ENCODE measurements around the gene CELF4.

CELF4 gene

GRCh38 chr18:37438417-37439180, 127.0 kb downstream of the CELF4 start:
- no peak for DNase-seq (ENCODE audit: low read depth)

DNA sequence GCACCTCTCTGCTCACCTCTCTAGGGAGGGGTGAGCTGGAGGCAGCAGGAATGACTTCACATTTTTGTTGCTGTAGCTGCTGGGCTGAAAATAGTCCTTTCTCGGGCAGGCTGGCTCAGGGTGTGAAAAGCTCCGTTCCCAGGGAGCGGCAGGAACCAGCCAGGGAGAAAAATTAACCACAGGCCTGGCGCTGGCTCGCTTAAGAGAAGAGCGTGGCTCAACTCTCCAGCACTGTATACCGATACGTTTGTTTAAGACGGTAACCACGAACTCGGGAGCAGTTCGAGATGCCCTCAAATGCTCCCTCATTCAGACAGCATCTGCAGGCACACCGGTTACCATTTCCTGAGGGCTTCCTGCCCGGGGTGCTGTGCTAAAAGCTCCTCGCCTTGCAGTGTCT, 129.6 kb downstream of the CELF4 start:
- DNase-seq (ENCODE audit: low read depth), result no peak

GRCh38 chr18:37435150-37435867, 130.3 kb downstream of the CELF4 start:
- DNase-seq (ENCODE audit: low read depth), result no peak

DNA sequence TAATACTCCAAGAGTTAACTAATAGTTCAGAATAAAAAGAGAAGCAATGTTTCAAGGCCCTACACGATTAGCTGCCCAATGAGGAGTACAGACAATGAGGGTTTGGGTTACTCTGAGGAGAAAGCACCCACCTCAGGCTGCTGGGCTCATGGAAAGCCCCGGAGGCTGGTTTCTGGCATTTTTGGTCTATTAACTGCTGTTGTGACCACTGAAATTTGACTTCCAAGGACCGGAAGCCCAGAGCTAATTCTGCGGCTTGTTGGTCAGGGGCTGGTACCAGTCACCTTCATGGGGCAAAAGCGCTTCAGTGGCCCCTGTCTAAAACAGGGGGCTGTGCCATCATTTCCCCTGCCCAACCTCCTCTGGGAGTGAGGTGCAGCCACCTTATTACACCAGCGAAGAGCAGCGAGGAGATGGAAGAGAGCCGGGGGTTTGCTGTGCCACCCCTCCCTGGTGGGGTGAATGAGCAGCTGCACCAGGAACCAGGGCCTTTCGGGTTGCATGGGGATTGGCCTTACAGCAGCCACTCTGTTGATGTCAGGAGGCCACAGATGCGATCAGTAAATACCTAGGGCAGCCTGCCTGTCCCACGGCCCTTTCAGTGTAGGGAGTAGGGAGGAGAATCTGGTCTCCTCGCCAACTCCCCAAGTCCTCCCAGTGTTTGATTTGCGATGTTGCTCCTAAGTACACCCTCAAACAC, 131.3 kb downstream of the CELF4 start:
- DNase-seq (ENCODE audit: low read depth), result no peak

- DNase-seq (ENCODE audit: low read depth), result no peak
These were observed 133.0 kb downstream of the CELF4 start for GRCh38 chr18:37432436-37433195.

- no peak for DNase-seq (ENCODE audit: low read depth)
These were observed 135.1 kb downstream of the CELF4 start for GRCh38 chr18:37430357-37431076.

DNA sequence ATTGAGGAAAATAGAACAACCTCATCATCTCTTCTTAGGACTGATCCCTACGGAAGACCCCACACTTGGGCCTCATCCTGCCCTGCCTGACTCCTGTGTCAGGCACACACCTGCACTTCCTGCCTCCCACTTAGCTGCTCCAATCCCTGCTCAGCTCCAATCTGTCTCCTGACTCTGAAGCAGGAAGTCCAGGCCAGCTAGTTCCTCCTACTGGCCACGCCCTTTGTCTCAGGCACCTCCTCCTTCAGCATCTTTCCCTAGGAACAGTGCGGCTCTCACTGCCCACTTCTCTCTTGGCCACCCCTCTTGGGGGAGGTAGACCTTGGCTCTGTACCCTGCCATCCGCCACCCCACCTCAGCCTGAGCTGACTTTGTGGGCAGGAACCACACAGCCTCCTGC, 135.8 kb downstream of the CELF4 start:
- no peak for DNase-seq (ENCODE audit: low read depth)

- DNase-seq (ENCODE audit: low read depth), result no peak
These were observed 137.2 kb downstream of the CELF4 start for GRCh38 chr18:37428288-37428974.

DNA sequence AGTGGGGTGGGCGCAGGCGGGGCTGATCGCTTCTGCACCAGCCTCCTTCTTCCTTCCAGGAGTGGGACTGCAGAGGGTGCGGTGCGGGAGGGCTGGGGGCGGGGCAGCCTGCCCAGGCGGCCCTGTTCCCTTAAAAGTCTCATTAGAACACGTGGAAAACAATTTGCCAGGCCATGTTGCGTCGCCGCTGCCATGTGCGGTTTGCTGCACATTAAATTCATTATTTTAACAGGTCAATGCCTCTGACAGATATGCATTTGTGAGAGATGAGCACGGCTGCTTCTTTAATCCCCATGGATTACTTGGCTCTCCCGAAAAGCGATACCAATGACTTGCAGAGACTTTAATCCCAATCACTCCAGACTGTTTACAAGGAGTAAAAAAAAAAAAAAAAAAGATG, 139.0 kb downstream of the CELF4 start:
- DNase-seq (ENCODE audit: low read depth), result no peak

DNA sequence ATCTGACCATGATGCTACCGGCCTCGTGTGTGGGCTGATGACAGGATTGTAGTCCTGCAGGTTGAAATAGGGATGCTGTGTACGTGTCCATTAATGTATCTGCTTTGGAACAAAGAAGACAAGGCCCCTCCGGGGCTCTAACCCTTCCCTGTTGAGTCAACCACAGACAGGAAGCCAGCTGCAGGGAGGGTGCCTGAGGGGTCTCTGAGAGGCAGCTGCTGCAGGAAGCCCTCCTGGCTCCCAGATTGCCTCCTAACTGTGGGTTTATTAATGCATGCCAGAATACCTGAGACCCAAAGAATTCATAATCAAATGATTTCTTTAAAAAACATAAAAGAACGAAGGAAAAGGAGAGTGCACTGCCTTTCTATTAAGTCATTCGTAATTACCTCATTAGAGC, 140.4 kb downstream of the CELF4 start:
- DNase-seq (ENCODE audit: low read depth), result no peak

DNA sequence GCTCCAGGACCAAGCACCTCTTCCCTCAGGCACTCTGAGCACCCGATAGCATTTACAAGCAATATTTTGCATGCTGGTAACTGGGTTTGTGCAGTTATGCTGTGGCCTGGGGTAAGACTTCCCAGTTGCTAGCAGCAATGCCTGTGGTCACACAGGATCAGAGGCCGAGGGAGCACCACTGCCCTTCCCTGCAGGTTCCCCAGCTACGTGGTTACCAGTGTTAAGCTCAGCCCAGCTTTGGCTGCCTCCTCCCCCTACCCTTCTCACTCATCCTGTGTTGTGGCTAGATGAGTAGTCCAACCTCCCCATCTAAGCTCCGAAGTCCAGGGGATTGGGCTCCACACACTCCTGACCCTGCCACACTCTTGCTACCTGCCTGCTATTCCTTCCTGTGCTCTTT, 141.1 kb downstream of the CELF4 start:
- DNase-seq (ENCODE audit: low read depth), result no peak

DNA sequence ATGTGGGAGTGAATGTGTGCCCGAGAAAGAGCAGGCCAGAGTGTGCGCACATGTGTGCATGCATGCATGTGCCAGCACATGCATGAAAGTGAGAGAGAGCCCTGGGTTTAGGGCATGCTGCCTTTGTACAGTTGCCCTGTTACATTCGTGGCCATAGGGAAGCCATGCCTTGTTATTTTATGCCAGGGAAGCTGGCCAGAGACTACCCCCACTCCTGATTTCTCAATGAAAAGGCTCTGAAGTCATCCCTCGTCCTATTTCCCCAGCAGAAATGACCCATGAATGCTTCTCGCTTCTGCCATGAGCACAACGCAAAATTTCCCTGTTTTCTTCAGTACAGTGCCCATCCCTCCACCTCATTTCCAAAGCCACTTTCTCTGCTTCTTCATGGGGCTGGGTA, 143.0 kb downstream of the CELF4 start:
- DNase-seq (ENCODE audit: low read depth), result no peak

GRCh38 chr18:37422116-37422515, 143.5 kb downstream of the CELF4 start:
- no peak for DNase-seq (ENCODE audit: low read depth)

DNA sequence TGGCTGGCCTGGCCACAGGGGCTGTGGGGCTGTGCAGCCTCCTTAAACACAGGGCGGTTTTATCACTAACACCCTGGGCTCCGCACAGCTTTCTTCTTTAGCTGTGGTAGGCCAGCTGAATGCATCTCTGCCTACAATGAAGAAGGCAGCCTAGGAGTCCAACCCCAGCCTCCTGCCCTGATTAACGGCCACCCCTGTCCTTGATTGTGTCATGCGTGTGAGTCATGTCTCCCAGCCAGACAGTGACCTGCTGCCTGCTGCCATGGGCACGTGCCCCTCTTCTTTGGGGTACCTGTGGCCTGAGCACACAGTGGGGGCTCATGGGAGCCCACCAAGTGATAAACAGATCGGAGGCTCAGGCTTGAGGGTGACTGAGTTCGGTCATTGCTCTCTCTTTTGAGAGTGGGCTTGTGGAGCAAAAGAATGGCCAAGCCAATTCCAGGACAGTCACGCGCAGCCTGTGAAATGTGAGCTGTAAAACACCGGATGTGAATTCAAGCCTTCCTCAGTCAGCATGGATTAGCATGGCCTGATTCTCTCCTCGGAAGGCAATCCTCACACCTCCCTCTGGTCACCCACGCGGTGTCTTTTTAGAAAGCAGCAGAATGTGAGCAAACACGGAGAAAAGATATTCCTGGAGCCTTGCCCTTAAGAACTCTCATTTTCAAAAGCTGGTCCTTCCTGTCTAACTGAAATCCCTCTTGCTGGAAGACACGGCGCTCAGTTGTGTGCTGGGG, 144.1 kb downstream of the CELF4 start:
- DNase-seq (ENCODE audit: low read depth), result no peak

DNA sequence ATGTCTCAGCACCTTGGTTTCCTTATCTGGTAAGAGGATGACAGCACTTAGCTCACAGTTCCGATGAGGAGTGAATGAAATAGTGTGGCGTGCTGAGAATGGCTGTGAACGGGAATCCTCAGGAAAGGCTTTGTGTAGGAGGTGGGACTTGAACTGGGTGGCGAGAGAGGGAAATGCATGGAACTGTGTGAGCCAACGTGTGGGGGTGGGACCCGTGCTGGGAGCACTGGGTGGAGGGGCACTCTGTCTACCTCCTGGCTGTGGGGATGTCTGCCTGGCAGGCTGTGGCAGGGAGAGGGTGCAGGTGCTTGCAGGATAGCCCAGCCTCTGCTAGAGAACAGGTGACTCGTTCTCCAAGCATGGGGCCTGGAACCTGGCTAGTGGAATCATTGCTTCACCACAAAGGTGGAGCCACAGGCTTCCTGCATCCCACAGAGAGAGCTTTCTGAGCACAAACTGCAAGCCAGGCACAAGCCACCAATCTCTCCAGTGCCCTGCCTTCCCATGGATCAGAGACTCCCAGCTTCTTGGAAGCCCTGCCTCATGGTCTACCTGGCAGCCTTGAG, 145.2 kb downstream of the CELF4 start:
- no peak for DNase-seq (ENCODE audit: low read depth)

DNA sequence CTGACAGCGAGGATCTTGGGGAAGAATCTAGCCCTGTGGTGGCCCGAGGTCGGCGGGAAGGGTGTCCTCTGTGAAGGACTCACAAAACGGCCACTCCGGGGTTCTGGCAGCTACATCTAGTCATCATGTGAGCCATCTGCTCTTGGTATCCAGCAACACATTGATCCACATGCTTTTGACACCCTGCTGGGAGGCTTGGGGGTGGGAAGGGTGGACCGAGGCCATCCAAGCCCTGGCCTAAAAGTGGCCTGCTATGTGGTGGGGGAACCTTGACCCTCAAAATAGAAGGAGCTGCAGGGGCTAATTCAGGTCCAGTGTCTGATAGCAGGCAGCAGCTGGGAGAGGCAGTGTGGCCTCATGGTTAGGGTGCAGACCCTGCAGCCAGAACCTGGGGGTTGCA, 145.7 kb downstream of the CELF4 start:
- no peak for DNase-seq (ENCODE audit: low read depth)

DNA sequence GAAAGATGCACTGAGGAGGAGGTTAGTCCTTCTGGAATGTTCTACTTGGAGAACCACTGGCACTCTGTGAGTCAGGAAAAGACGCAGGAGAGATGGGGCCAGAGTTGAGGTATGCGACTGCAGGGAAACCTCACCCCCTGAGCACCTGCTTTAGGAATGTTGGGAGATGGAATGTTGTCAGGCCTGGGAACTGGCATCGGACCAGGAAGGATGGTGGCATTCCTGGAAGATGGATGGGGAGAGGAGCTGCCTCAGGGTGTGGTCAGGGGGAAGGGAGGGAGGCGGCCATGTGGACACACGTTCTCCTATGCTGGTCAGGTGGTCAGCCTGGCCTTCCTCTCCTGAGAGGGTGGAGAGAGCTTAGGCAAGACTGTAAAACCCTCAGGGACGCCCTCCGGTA, 146.3 kb downstream of the CELF4 start:
- DNase-seq (ENCODE audit: low read depth), result peak; percentile 47

GRCh38 chr18:37414816-37415215, 150.8 kb downstream of the CELF4 start:
- DNase-seq (ENCODE audit: low read depth), result no peak

- no peak for DNase-seq (ENCODE audit: low read depth)
These were observed 152.8 kb downstream of the CELF4 start for GRCh38 chr18:37412829-37413228.

GRCh38 chr18:37412333-37412732, 153.3 kb downstream of the CELF4 start:
- DNase-seq (ENCODE audit: low read depth), result no peak
